Measurements from ENCODE around the gene LCORL.
"Not testable (repeated sequence)": the region's sequence is repeated elsewhere in the genome, so short reads cannot be mapped to it uniquely, and the experiment has no call there.

The LCORL gene

GRCh38 chr4:17869327-17869726 is 152.2 kb downstream of the LCORL start:
- TF ChIP-seq CTCF (conservative IDR thresholded peaks at IDR 0.05; ENCODE audit: low read depth, low read length): no peak
- DNase-seq (ENCODE audit: low read depth): no peak
- no peak overlapping the region for H3K4me3 ChIP-seq (ENCODE audit: low read length)

- no peak for TF ChIP-seq CTCF (conservative IDR thresholded peaks at IDR 0.05; ENCODE audit: low read depth, low read length)
- H3K4me3 ChIP-seq (ENCODE audit: low read length): no peak overlapping the region
- DNase-seq (ENCODE audit: low read depth): no peak
These were observed 154.3 kb downstream of the LCORL start for GRCh38 chr4:17867276-17867675.

GRCh38 chr4:17866810-17867209 is 154.7 kb downstream of the LCORL start:
- H3K4me3 ChIP-seq (ENCODE audit: low read length): no peak overlapping the region
- TF ChIP-seq CTCF (conservative IDR thresholded peaks at IDR 0.05; ENCODE audit: low read depth, low read length): no peak
- DNase-seq (ENCODE audit: low read depth): no peak

GRCh38 chr4:17865866-17866363 is 155.6 kb downstream of the LCORL start:
- no peak for TF ChIP-seq CTCF (conservative IDR thresholded peaks at IDR 0.05; ENCODE audit: low read depth, low read length)
- no peak for DNase-seq (ENCODE audit: low read depth)
- H3K4me3 ChIP-seq (ENCODE audit: low read length): no peak overlapping the region

- not testable (repeated sequence) for H3K4me3 ChIP-seq (ENCODE audit: low read length)
These were observed 159.6 kb downstream of the LCORL start for GRCh38 chr4:17861906-17862305.

GRCh38 chr4:17859793-17860406 is 161.7 kb downstream of the LCORL start:
- no peak for TF ChIP-seq CTCF (conservative IDR thresholded peaks at IDR 0.05; ENCODE audit: low read depth, low read length)
- no peak for DNase-seq (ENCODE audit: low read depth)
- no peak overlapping the region for H3K4me3 ChIP-seq (ENCODE audit: low read length)

More at GRCh38 chr4:17861906-17862305, 159.6 kb downstream of the LCORL start:
- not testable (repeated sequence) for DNase-seq (ENCODE audit: low read depth)

GRCh38 chr4:17854036-17854435 is 167.5 kb downstream of the LCORL start:
- DNase-seq (ENCODE audit: low read depth): peak; percentile 52
- no peak for TF ChIP-seq CTCF (conservative IDR thresholded peaks at IDR 0.05; ENCODE audit: low read depth, low read length)
- H3K4me3 ChIP-seq (ENCODE audit: low read length): no peak overlapping the region
